Transverse colon (tissue), 4 donors: ENCODE results near the gene DCHS2. TPM values are rescaled to one million over a fixed set of nuclear protein-coding genes. Genes with fewer than 3 reads are reported as not detected.

Experiments
- DNase-seq: peaks from one replicate; pipeline ENCODE4 v3.0.0-alpha.2; 2019
- H3K27ac ChIP-seq, 4 donors: fragments of 200-600 bp; sonication (generic); 2 replicates each; pipeline ENCODE4 v1.5.1; 2016 to 2018; ENCODE audit warnings: inconsistent platforms in 4 of 4
- H3K27me3 ChIP-seq: fragments of 200-600 bp; sonication (generic); 2 replicates; pipeline ENCODE4 v1.5.1; 2017; ENCODE audit warnings: inconsistent platforms
- H3K36me3 ChIP-seq, 4 donors: fragments of 200-600 bp; sonication (generic); 2 replicates each; pipeline ENCODE4 v1.5.1; 2017 to 2019; ENCODE audit warnings: inconsistent platforms in 4 of 4
- H3K4me1 ChIP-seq, 4 donors: fragments of 200-600 bp; sonication (generic); 2 replicates each; pipeline ENCODE4 v1.5.1; 2017 to 2020; ENCODE audit warnings: inconsistent platforms in 4 of 4
- H3K4me3 ChIP-seq, 4 donors: fragments of 200-600 bp; sonication (generic); 1 replicate in 1 of 4; 2 replicates in 3 of 4; pipeline versions ENCODE4 v1.5.1 to v1.6.1; 2017 to 2019; ENCODE audit warnings: inconsistent platforms in 4 of 4
- H3K9me3 ChIP-seq, 2 donors: fragments of 200-600 bp; sonication (generic); 2 replicates each; pipeline ENCODE4 v1.5.1; 2017 to 2019; ENCODE audit warnings: inconsistent platforms in 2 of 2
- CTCF ChIP-seq, 5 experiments: fragments of 200-600 bp in 3 of 5; fragments of 450-650 bp in 2 of 5; sonication (generic) in 3 of 5; IDR thresholded peaks; 1 replicate in 2 of 5; 2 replicates in 3 of 5; pipeline ENCODE4 v1.5.1; 2016 to 2017; ENCODE audit warnings: antibody characterized with exemption in 5 of 5, inconsistent platforms in 3 of 5, mild to moderate bottlenecking in 2 of 5, moderate library complexity in 1 of 5
- EP300 ChIP-seq: sonication (generic); formaldehyde crosslinking; IDR thresholded peaks from one replicate; pipeline ENCODE4 v1.6.1; 2017; ENCODE audit warnings: antibody characterized with exemption, low read depth
- POLR2A ChIP-seq: fragments of 450-650 bp; IDR thresholded peaks from one replicate; pipeline ENCODE4 v1.6.1; 2016; ENCODE audit warnings: antibody characterized with exemption, mild to moderate bottlenecking, moderate library complexity
- POLR2AphosphoS5 ChIP-seq, 3 donors: sonication (generic); formaldehyde crosslinking; IDR thresholded peaks; one replicate each; pipeline ENCODE4 v1.6.1; 2016; ENCODE audit warnings: antibody characterized with exemption in 3 of 3
- WGBS, 2 donors: methylation state at CpG; one replicate each; pipeline ENCODE4 v1.1.5; 2018; ENCODE audit warnings: low coverage in 1 of 2; 5-methylcytosine and 5-hydroxymethylcytosine counted together
- in situ Hi-C, 4 donors: fragments of 200-750 bp; cut with MboI; loops; one replicate each; pipeline versions ENCODE4 v1.15.0 to v1.15.1; 2017; ENCODE audit warnings: low sequenced_read_pairs in 3 of 4, low pct_ligation_motif_present in 1 of 4, low pct_unique_long_range_greater_than_20kb in 1 of 4
- intact Hi-C: fragments of 100-400 bp; cut with DNase I; formaldehyde crosslinking; loops from one replicate; pipeline ENCODE4 v1.15.1; 2023; ENCODE audit warnings: low total_unique reads
- total RNA-seq, 4 donors: library from RNA; depleted of rRNA; stranded (reverse); fragments of >200 nt; gene quantifications; one replicate each; pipeline ENCODE4 v1.1.0, GENCODE V29; 2016

The DCHS2 gene
- total RNA-seq, 4 donors from 2014 or later = 0.60 to 20.6 (median 2.9) TPM

- no peak for DNase-seq
- Histone ChIP-seq H3K9me3 (no peaks in the 10 kb centered on the region), H3K27me3 (no peaks in the 10 kb centered on the region), H3K27ac (no peak overlapping the region), H3K4me1 (no peaks in the 10 kb centered on the region), H3K4me3 (no peak overlapping the region), H3K36me3 (no peaks in the 10 kb centered on the region)
- no peak for TF ChIP-seq CTCF (IDR thresholded peaks at IDR 0.05)
- WGBS, 2 donors = 59 to 83% methylated on average over 4 to 6 of the region's 6 CpGs
- in situ Hi-C loops (no loop called here), intact Hi-C loops (no loop called here)
These were observed 307.4 kb downstream of the DCHS2 start for GRCh38 chr4:154184238-154184637.

- 68 to 86% methylated on average over 1 of the region's 1 CpG for WGBS, 2 donors
- Histone ChIP-seq H3K27me3 (no peaks in the 10 kb centered on the region), H3K4me3 (no peak overlapping the region), H3K4me1 (no peaks in the 10 kb centered on the region), H3K9me3 (no peaks in the 10 kb centered on the region), H3K36me3 (no peaks in the 10 kb centered on the region), H3K27ac (no peak overlapping the region)
- no peak for TF ChIP-seq POLR2A
- TF ChIP-seq CTCF (IDR thresholded peaks at IDR 0.05) = no peak
- no peak for TF ChIP-seq EP300
- no peak for TF ChIP-seq POLR2AphosphoS5 (IDR thresholded peaks at IDR 0.05)
- in situ Hi-C loops (no loop called here), intact Hi-C loops (no loop called here)
- DNase-seq = no peak
These were observed 308.3 kb downstream of the DCHS2 start for GRCh38 chr4:154183264-154183663.

Other genes with a start within 250 kb of the DCHS2 start
- 10 to 100 TPM; 22.5 to 48.2 (median 42.9) TPM for gene PLRG1, start 58.6 kb upstream of the DCHS2 start, total RNA-seq
- gene FGB, start 71.2 kb upstream of the DCHS2 start, total RNA-seq = not detected
- not detected for gene FGA, start 98.9 kb upstream of the DCHS2 start, total RNA-seq
- not detected for gene FGG, start 120.9 kb upstream of the DCHS2 start, total RNA-seq